Smooth muscle cell (in vitro differentiated cells): ENCODE results near the gene ZNF148. TPM values are rescaled to one million over a fixed set of nuclear protein-coding genes. Genes with fewer than 3 reads are reported as not detected.

Experiments used
- DNase-seq: peaks from one replicate; lab custom pipeline; 2025; ENCODE audit not compliant: unreplicated experiment; lab: John Stamatoyannopoulos, UW
- H2AFZ ChIP-seq: fragments of 200-600 bp; sonication (generic); 2 replicates; pipeline ENCODE4 v1.6.0; 2016; ENCODE audit warnings: antibody characterized with exemption, low read depth, mild to moderate bottlenecking
- H3F3A ChIP-seq: fragments of 200-600 bp; sonication (generic); 2 replicates; pipeline ENCODE4 v1.6.0; 2017; ENCODE audit warnings: antibody characterized with exemption, low read depth
- H3K27ac ChIP-seq: fragments of 200-600 bp; sonication (generic); 2 replicates; pipeline ENCODE4 v1.5.1; 2016; ENCODE audit warnings: low read depth, mild to moderate bottlenecking
- H3K27me3 ChIP-seq: fragments of 200-600 bp; sonication (generic); 2 replicates; pipeline ENCODE4 v1.6.1; 2016; ENCODE audit warnings: low read depth, mild to moderate bottlenecking
- H3K36me3 ChIP-seq: fragments of 200-600 bp; sonication (generic); 2 replicates; pipeline ENCODE4 v1.5.1; 2016; ENCODE audit warnings: low read depth
- H3K4me1 ChIP-seq: fragments of 200-600 bp; sonication (generic); 2 replicates; pipeline ENCODE4 v1.5.1; 2016; ENCODE audit warnings: low read depth
- H3K4me2 ChIP-seq: fragments of 200-600 bp; sonication (generic); 2 replicates; pipeline ENCODE4 v1.6.0; 2016; ENCODE audit warnings: mild to moderate bottlenecking
- H3K4me3 ChIP-seq: fragments of 200-600 bp; sonication (generic); 2 replicates; pipeline ENCODE4 v1.5.1; 2016; ENCODE audit warnings: mild to moderate bottlenecking
- H3K79me2 ChIP-seq: fragments of 200-600 bp; sonication (generic); 2 replicates; pipeline ENCODE4 v1.6.0; 2016; ENCODE audit warnings: low read depth, mild to moderate bottlenecking
- H3K9ac ChIP-seq: fragments of 200-600 bp; sonication (generic); 2 replicates; pipeline ENCODE4 v1.6.0; 2016; ENCODE audit warnings: low read depth
- H3K9me3 ChIP-seq: fragments of 200-600 bp; sonication (generic); replicated peaks from 2 replicates; pipeline ENCODE4 v1.5.1; 2016; ENCODE audit warnings: low read depth
- H4K20me1 ChIP-seq: fragments of 200-600 bp; sonication (generic); 2 replicates; pipeline ENCODE4 v1.6.0; 2016; ENCODE audit warnings: low read depth
- CTCF ChIP-seq: fragments of 200-600 bp; sonication (generic); IDR thresholded peaks from 2 replicates; pipeline ENCODE4 v1.5.1; 2017; ENCODE audit warnings: borderline replicate concordance, mild to moderate bottlenecking, antibody characterized with exemption; ENCODE audit not compliant: insufficient read depth, poor library complexity, severe bottlenecking
- WGBS: methylation state at CpG from one replicate; pipeline ENCODE4 v1.1.7; 2016; ENCODE audit warnings: low lambda C conversion rate; 5-methylcytosine and 5-hydroxymethylcytosine counted together
- polyA plus RNA-seq: library from polyadenylated mRNA; unstranded; fragments of >200 nt; fragmentation: Nextera tagmentation; extraction: Ambion mirVana; gene quantifications from 2 replicates; pipeline ENCODE4 v1.2.1, GENCODE V29; 2016
- total RNA-seq: library from RNA; depleted of rRNA; stranded (reverse); fragments of >200 nt; gene quantifications from 2 replicates; pipeline ENCODE4 v1.2.3, GENCODE V29; 2014

Gene ZNF148
- total and polyA plus RNA-seq, 2 experiments from 2014 or later = 23.6 to 27.7 TPM

DNA sequence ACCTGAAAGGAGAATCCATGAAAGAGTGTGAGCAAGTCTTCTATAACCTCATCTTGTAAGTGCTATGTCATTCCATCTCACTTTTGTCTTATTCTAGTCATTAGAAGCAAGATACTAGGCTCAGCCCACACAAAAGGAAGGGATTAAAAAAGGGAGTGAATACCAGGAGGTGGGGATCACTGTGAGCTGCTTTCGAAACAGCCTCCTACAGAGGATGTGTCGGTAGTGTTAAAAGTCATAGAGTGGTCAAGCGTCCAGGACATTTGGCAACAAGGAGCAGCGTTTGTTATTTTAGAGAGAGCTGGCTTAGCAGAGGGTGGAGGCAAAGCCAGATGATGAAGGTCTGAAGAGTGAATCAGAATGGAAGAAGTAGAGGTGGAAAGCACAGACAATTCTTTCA, 11.7 kb upstream of the ZNF148 start:
- H3K4me3 ChIP-seq = no peak overlapping the region
- no peak overlapping the region for H3K9ac ChIP-seq
- no peak for TF ChIP-seq CTCF
- DNase-seq = no peak
- H3F3A ChIP-seq = no peaks in the 10 kb centered on the region
- peaks cover 9% of the 10 kb centered on the region for H3K4me1 ChIP-seq
- H4K20me1 ChIP-seq = no peaks in the 10 kb centered on the region
- no peaks in the 10 kb centered on the region for H3K27me3 ChIP-seq
- H3K36me3 ChIP-seq = no peaks in the 10 kb centered on the region
- H3K79me2 ChIP-seq = no peaks in the 10 kb centered on the region
- H3K27ac ChIP-seq = no peak overlapping the region
- no peak overlapping the region for H3K4me2 ChIP-seq
- H3K9me3 ChIP-seq = no peaks in the 10 kb centered on the region
- 68% methylated on average over 4 of the region's 4 CpGs for WGBS
- H2AFZ ChIP-seq = no peak overlapping the region

GRCh38 chr3:125383744-125384143, 8.6 kb upstream of the ZNF148 start:
- DNase-seq = no peak
- Histone ChIP-seq H2AFZ (no peak overlapping the region), H3K79me2 (no peaks in the 10 kb centered on the region), H3K27me3 (no peaks in the 10 kb centered on the region), H3K4me1 (peaks cover 9% of the 10 kb centered on the region), H3K9me3 (no peaks in the 10 kb centered on the region), H4K20me1 (no peaks in the 10 kb centered on the region), H3F3A (no peaks in the 10 kb centered on the region), H3K4me3 (no peak overlapping the region), H3K9ac (no peak overlapping the region), H3K36me3 (no peaks in the 10 kb centered on the region), H3K4me2 (no peak overlapping the region), H3K27ac (no peak overlapping the region)
- WGBS = 67% methylated on average over 5 of the region's 5 CpGs
- no peak for TF ChIP-seq CTCF

GRCh38 chr3:125382298-125382697, 7.2 kb upstream of the ZNF148 start:
- no peaks in the 10 kb centered on the region for H3K79me2 ChIP-seq
- H3F3A ChIP-seq = no peaks in the 10 kb centered on the region
- no peaks in the 10 kb centered on the region for H3K36me3 ChIP-seq
- no peaks in the 10 kb centered on the region for H4K20me1 ChIP-seq
- no peaks in the 10 kb centered on the region for H3K27me3 ChIP-seq
- TF ChIP-seq CTCF = no peak
- peaks cover 9% of the 10 kb centered on the region for H3K4me1 ChIP-seq
- no peak overlapping the region for H3K9ac ChIP-seq
- H3K27ac ChIP-seq = no peak overlapping the region
- WGBS = 89% methylated on average over 1 of the region's 1 CpG
- no peaks in the 10 kb centered on the region for H3K9me3 ChIP-seq
- no peak overlapping the region for H3K4me2 ChIP-seq
- no peak for DNase-seq
- H2AFZ ChIP-seq = no peak overlapping the region
- no peak overlapping the region for H3K4me3 ChIP-seq

DNA sequence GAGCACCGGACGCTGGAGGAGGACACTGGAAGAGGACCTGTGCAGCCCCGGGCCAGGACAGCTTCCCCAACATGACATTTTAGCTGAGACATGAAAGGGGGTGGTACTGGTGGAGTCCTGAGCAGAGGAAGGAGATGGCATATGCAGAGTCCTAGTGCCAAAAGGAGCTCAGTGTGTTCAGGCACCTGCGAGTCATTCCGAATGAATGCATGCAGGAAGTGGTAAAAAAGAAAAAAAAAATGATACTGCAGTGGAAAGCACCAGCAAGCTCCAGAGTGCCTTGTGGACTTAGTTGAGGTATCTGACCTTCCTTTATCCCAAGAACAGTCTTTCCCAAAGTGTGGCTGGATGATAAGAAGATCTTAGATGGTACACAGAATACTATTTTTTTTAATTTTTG, 6.6 kb upstream of the ZNF148 start:
- H3K36me3 ChIP-seq = no peaks in the 10 kb centered on the region
- no peaks in the 10 kb centered on the region for H4K20me1 ChIP-seq
- H3K4me3 ChIP-seq = no peak overlapping the region
- H3K27me3 ChIP-seq = no peaks in the 10 kb centered on the region
- no peak overlapping the region for H3K27ac ChIP-seq
- H3K9ac ChIP-seq = no peak overlapping the region
- no peaks in the 10 kb centered on the region for H3K79me2 ChIP-seq
- H3F3A ChIP-seq = no peaks in the 10 kb centered on the region
- no peak for TF ChIP-seq CTCF
- 80% methylated on average over 5 of the region's 5 CpGs for WGBS
- no peak overlapping the region for H3K4me2 ChIP-seq
- DNase-seq = no peak
- H3K9me3 ChIP-seq = no peaks in the 10 kb centered on the region
- H2AFZ ChIP-seq = no peak overlapping the region
- H3K4me1 ChIP-seq = peaks cover 4% of the 10 kb centered on the region
